Measurements from ENCODE around the gene LENG8. TPM values are rescaled to one million over a fixed set of nuclear protein-coding genes. Genes with fewer than 3 reads are reported as not detected.

LENG8 gene
- total and polyA plus RNA-seq, 7 donors: 21.7 to 60.2 (median 28.6) TPM

DNA sequence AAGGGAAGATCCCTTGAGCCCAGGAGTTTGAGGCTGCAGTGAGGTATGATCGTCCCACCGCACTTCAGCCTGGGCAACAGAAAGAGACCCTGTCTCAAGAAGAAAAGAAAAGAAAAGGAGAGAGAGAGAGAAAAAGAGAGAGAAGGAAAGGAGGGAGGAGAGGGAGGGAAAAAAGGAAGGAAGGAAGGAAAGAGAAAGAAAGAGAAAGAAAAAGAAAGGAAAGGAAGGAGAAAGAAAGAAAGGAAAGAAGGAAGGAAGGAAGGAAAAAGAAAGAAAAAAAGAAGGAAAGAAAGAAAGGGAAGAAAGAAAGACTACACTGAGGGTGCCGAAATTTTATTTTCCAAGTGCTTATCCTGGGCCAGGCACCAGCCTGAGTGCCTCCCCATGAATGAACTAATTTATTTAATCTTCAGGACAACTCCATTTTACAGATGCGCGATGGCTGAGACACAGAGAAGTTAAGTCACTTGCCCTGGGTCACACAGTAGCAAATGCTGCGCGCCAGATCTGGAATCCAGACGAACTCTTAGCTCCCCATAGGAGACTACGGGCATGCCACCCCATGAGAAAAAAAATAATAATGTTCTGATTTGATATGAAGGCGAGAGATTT lies 21.4 kb downstream of the LENG8 start:
- 67 to 70% (median 69%) methylated on average over 10 of the region's 10 CpGs for WGBS, 3 donors
- no peak for ATAC-seq
- intact Hi-C loops (cut with DNase I): no loop called here

DNA sequence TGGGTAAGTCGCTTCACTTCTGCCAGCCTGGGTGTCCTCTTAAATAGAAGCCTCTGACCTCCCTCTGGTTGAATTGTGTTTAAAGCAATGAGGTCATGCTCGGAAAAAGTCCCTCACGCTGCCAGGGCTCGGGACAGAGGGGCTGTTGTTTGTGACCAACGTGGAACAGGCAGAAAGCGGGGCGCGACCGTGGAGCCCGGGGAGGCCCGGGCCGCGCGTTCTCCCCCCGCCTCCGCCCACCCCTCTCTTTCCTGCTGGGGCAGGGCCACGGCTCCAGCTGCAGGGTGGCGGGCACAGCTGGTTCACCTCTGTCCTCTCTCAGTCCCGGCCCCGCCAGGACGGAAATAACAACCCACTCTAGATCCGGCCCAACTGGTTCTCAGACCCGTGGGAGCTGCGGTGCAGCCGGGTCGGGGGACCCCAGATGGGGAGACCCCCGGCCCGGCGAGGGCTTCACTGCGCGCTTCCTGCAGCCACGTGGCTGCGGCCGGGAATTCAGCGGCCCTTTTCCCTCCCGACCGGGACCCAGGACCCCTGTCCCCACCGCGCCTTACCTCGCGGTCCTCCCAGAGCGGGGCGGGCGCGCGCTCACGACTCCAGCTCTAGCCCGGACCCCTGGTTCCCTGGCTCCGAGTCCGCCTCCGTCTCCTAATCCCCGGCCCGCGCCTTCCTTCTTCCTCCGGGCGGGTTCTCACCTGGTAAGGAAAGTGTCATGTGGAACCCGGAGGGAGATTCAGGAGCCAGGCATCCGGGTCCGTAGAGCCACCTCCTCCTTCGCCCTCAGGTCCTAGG lies 22.2 kb downstream of the LENG8 start:
- Histone ChIP-seq H3K27me3 (ENCODE audit: insufficient read depth in 3 of 3, low read length in 2 of 3) (peaks cover 0 to 36% (median 8%) of the 10 kb centered on the region in 3 donors), H3K4me3 (peak overlapping the region; percentile 58), H3K4me1 (peaks cover 5% of the 10 kb centered on the region), H3K36me3 (ENCODE audit: insufficient read depth in 1 of 2, low read depth in 1 of 2) (no peaks in the 10 kb centered on the region), H3K9me3 (no peaks in the 10 kb centered on the region), H3K27ac (peak overlapping the region; percentile 74)
- peak in 2 of 4 donors; percentile 27 to 40 for ATAC-seq
- TF ChIP-seq, protein P1, sequence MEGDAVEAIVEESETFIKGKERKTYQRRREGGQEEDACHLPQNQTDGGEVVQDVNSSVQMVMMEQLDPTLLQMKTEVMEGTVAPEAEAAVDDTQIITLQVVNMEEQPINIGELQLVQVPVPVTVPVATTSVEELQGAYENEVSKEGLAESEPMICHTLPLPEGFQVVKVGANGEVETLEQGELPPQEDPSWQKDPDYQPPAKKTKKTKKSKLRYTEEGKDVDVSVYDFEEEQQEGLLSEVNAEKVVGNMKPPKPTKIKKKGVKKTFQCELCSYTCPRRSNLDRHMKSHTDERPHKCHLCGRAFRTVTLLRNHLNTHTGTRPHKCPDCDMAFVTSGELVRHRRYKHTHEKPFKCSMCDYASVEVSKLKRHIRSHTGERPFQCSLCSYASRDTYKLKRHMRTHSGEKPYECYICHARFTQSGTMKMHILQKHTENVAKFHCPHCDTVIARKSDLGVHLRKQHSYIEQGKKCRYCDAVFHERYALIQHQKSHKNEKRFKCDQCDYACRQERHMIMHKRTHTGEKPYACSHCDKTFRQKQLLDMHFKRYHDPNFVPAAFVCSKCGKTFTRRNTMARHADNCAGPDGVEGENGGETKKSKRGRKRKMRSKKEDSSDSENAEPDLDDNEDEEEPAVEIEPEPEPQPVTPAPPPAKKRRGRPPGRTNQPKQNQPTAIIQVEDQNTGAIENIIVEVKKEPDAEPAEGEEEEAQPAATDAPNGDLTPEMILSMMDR (IDR thresholded peaks at IDR 0.05): no peak
- peak; percentile 24 to 59 for DNase-seq
- WGBS, 3 donors: 1 to 2% (median 2%) methylated on average over 53 to 60 of the region's 60 CpGs
- intact Hi-C loops (cut with DNase I): no loop called here

More for the DNA sequence above, 21.4 kb downstream of the LENG8 start:
- H3K36me3 ChIP-seq (ENCODE audit: insufficient read depth in 1 of 2, low read depth in 1 of 2): no peaks in the 10 kb centered on the region
- peak overlapping the region; percentile 58 for H3K4me3 ChIP-seq
- peaks cover 0 to 36% (median 8%) of the 10 kb centered on the region in 3 donors for H3K27me3 ChIP-seq (ENCODE audit: insufficient read depth in 3 of 3, low read length in 2 of 3)
- H3K27ac ChIP-seq: peak overlapping the region; percentile 74
- no peaks in the 10 kb centered on the region for H3K9me3 ChIP-seq
- DNase-seq: no peak
- peaks cover 5% of the 10 kb centered on the region for H3K4me1 ChIP-seq
- TF ChIP-seq, protein P1 (IDR thresholded peaks at IDR 0.05): no peak

DNA sequence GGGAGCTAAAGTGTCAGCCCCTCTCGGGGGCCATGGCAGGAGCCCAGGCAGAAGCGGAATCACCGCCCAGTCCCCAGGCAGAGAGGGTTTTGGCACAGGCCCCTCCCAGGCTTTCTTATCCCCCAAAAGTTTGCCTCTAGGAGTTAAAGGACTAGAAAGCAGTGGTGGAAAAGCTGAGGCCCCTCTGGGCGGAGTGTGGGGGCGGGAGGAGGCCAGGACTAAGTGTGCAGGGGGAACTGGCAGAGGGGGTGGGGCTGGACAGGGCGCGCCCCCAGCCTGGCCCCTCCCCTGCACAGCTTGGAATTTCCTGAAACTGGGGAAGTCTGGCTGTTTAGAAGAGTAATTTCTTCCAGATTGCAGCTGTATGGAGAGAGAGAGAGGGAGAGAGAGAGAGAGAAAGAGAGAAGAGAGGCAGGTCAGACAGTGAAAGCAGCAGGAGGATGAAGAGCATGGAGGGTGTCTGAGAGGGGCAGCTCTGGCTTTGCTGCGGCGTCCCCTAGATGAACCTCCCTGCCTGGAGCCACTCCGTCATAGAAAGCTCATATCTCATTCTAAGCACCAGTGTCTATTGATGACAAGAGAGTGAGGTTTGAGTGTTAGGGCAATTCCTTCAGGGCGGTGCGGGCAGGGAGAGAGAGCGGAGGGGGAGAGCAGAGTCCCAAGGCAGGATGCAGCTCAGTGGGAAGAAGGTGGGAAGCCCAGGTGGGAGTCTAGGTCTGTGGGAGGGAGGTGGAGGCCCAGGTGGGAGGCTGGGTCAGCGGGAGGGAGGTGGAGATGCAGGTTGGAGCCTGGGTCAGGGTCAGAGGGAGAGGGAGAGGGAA lies 24.3 kb downstream of the LENG8 start, which contains the start of gene CDC42EP5:
Gene CDC42EP5 (minus strand): TSS at position 226 of the 821 bp plus-strand sequence. CDS start 7,749 bp downstream, outside the sequence.
- Histone ChIP-seq H3K9me3 (no peaks in the 10 kb centered on the region), H3K36me3 (ENCODE audit: insufficient read depth in 1 of 2, low read depth in 1 of 2) (no peaks in the 10 kb centered on the region), H3K27me3 (ENCODE audit: insufficient read depth in 3 of 3, low read length in 2 of 3) (peaks cover 0 to 36% (median 8%) of the 10 kb centered on the region in 3 donors), H3K4me1 (peaks cover 5% of the 10 kb centered on the region), H3K27ac (peak within 1 kb of the TSS; percentile 30), H3K4me3 (peak within 1 kb of the TSS; percentile 55)
- 3 to 11% (median 10%) methylated on average over 14 of the region's 14 CpGs for WGBS, 3 donors
- intact Hi-C loops (cut with DNase I): no loop called here
- TF ChIP-seq, protein P1 (IDR thresholded peaks at IDR 0.05): no peak
- ATAC-seq: peak; percentile 43 to 82 (median 73)
- DNase-seq: peak; percentile 78 to 81

DNA sequence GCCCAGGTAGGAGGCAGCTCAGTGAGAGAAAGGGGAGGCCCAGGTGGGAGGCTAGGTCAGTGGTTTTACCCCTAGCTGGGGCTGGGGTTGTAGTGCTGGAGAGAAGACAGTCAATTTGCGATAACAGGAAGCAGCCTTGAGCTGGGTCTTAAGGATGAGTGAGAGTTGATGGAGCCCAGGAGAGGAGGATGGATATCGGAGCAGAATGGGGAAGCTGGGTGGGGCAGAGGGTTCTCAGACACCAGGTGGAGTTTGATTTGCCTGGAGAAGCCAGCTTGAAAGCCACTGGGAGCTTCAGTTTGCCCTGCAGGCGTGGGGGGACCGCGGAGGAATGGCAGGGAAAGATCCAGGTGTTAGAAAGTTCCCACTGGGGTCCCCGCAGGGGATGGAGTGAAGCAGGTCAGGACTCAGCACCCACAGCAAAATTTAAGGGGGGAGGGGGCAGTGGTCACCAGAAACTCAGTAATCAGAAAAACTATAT lies 24.9 kb downstream of the LENG8 start:
- H3K36me3 ChIP-seq (ENCODE audit: insufficient read depth in 1 of 2, low read depth in 1 of 2): no peaks in the 10 kb centered on the region
- peak overlapping the region; percentile 30 for H3K27ac ChIP-seq
- H3K27me3 ChIP-seq (ENCODE audit: insufficient read depth in 3 of 3, low read length in 2 of 3): peaks cover 0 to 34% (median 8%) of the 10 kb centered on the region in 3 donors
- ATAC-seq (no peak), DNase-seq (no peak)
- H3K4me1 ChIP-seq: peaks cover 5% of the 10 kb centered on the region
- H3K4me3 ChIP-seq: no peak overlapping the region
- intact Hi-C loops (cut with DNase I): no loop called here
- 59 to 66% (median 65%) methylated on average over 6 of the region's 6 CpGs for WGBS, 3 donors
- no peaks in the 10 kb centered on the region for H3K9me3 ChIP-seq
- TF ChIP-seq, protein P1 (IDR thresholded peaks at IDR 0.05): no peak
